ENCODE results near the gene TLCD1. TPM values are rescaled to one million over a fixed set of nuclear protein-coding genes. Genes with fewer than 3 reads are reported as not detected.

TLCD1 gene
- total and polyA plus RNA-seq, 10 of the 15 experiments (the other 5 are each of a cell fraction or from before 2014, with no cell fraction given), result 2.9 to 19.8 (median 7.7) TPM

DNA sequence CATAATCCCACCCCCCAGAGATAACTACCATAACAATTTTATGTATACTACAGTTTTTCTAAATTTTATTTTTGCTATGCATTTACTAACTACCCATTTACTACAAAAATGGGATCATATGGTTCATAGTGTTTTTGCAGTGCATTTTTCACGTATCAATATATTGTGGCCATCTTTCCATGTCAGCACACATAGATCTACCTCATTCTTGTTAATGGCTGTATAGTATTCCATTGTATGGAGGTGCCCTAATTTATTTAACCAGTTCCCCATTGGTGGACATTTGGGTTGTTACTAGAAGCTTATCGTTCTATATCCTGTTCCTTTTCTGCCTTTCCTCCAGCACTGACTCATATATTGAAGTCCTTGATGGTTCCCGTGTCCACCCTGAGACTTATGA is 37.0 kb downstream of the TLCD1 start:
- Histone ChIP-seq H3K9ac (ENCODE audit: control insufficient read depth, insufficient read depth, low read length) (no peak overlapping the region), H3K9me3 (replicated peaks; ENCODE audit: control insufficient read depth, insufficient read depth, low read length) (no peaks in the 10 kb centered on the region), H3K79me2 (ENCODE audit: control insufficient read depth, insufficient read depth, low read length) (no peaks in the 10 kb centered on the region), H3K4me2 (ENCODE audit: control insufficient read depth, insufficient read depth) (no peak overlapping the region), H3K27me3 (replicated peaks in 1 of 2; ENCODE audit: control insufficient read depth in 2 of 2, insufficient read depth in 2 of 2, low read length in 1 of 2) (no peaks in the 10 kb centered on the region), H3K4me1 (ENCODE audit: control insufficient read depth, insufficient read depth, low read length) (no peaks in the 10 kb centered on the region), H2AFZ (ENCODE audit: control insufficient read depth, low read depth, low read length) (no peak overlapping the region), H3K27ac (ENCODE audit: control insufficient read depth, insufficient read depth) (no peak overlapping the region), H4K20me1 (ENCODE audit: control insufficient read depth, insufficient read depth) (no peaks in the 10 kb centered on the region; the same call in 1 of the 2 replicates), H3K36me3 (ENCODE audit: control insufficient read depth in 2 of 2, insufficient read depth in 2 of 2, low read length in 1 of 2) (peaks cover 30 to 54% of the 10 kb centered on the region in 2 experiments), H3K4me3 (no peak overlapping the region)
- intact Hi-C loops (cut with micrococcal nuclease; ENCODE audit: unreplicated experiment), result no loop called here
- RAD21 ChIA-PET (ENCODE audit: unreplicated experiment), result no interaction called here
- no peak for DNase-seq (ENCODE audit: low read depth, low spot score)
- in situ Hi-C loops (cut with MboI), result no loop called here
- CTCF ChIA-PET, result interaction anchor here (1.1 kb wide), 1 partner anchor 45 kb away, joined by 3 read pairs; no protein-coding TSS in a partner anchor
- no peak for ATAC-seq
- BruUV-seq (replicated peaks), result no TSS peak
- 97% methylated on average over 3 of the region's 3 CpGs for WGBS (ENCODE audit: insufficient coverage, insufficient replicate concordance, low lambda C conversion rate, missing lambda C conversion rate)
- no peak for FAIRE-seq
- SMC1A ChIA-PET (ENCODE audit: uncharacterized antibody, unreplicated experiment), result interaction anchor here (0.9 kb wide), 1 partner anchor 11 kb away, joined by 3 read pairs; no protein-coding TSS in a partner anchor
- TF ChIP-seq POLR2A (IDR thresholded peaks at IDR 0.05; ENCODE audit: low read depth, low read length), result no peak
- no peak for TF ChIP-seq SP1 (IDR thresholded peaks at IDR 0.05; ENCODE audit: low read depth, low read length)
- TF ChIP-seq TCF3 (IDR thresholded peaks at IDR 0.05; ENCODE audit: borderline replicate concordance, insufficient read depth, low read depth, low read length), result no peak
- no peak for TF ChIP-seq CBX5 (IDR thresholded peaks at IDR 0.05; ENCODE audit: low read depth)
- TF ChIP-seq SMARCA5 (IDR thresholded peaks at IDR 0.05), result no peak
- TF ChIP-seq MEF2A (IDR thresholded peaks at IDR 0.05; ENCODE audit: insufficient read depth, low read depth, low read length), result no peak
- no peak for TF ChIP-seq KDM1A (IDR thresholded peaks at IDR 0.05; ENCODE audit: borderline replicate concordance)
- TF ChIP-seq NR2C2 (IDR thresholded peaks at IDR 0.05; ENCODE audit: borderline replicate concordance, control insufficient read depth, insufficient read length, low read depth), result no peak
- TF ChIP-seq DPF2 (IDR thresholded peaks at IDR 0.05), result no peak
- POLR2A ChIA-PET, result no interaction called here

DNA sequence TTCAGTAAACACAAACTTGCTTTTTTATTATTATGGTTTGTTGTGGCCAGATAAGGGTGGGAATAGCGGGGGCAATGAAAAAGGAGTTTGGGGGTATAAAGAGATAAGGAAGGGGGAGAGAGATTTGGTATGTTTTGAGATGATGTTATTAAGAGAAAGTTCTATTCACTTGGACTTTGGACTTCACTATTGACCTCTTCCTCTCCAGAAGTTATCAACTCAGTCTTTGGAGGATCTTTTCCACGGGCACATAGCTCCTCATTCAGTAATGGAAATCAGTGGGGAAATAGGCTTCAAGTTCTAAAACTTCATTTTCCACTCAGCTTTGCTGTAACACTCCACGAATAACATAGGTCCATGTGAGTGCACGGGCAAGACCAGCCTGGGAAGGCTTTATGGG is 37.6 kb downstream of the TLCD1 start:
- Histone ChIP-seq H3K27me3 (replicated peaks in 1 of 2; ENCODE audit: control insufficient read depth in 2 of 2, insufficient read depth in 2 of 2, low read length in 1 of 2) (no peaks in the 10 kb centered on the region), H4K20me1 (ENCODE audit: control insufficient read depth, insufficient read depth) (no peaks in the 10 kb centered on the region; the same call in 1 of the 2 replicates), H2AFZ (ENCODE audit: control insufficient read depth, low read depth, low read length) (no peak overlapping the region), H3K9ac (ENCODE audit: control insufficient read depth, insufficient read depth, low read length) (no peak overlapping the region), H3K4me3 (no peak overlapping the region), H3K27ac (ENCODE audit: control insufficient read depth, insufficient read depth) (no peak overlapping the region), H3K4me1 (ENCODE audit: control insufficient read depth, insufficient read depth, low read length) (no peaks in the 10 kb centered on the region), H3K9me3 (replicated peaks; ENCODE audit: control insufficient read depth, insufficient read depth, low read length) (no peaks in the 10 kb centered on the region), H3K36me3 (ENCODE audit: control insufficient read depth in 2 of 2, insufficient read depth in 2 of 2, low read length in 1 of 2) (peaks cover 29 to 49% of the 10 kb centered on the region in 2 experiments), H3K79me2 (ENCODE audit: control insufficient read depth, insufficient read depth, low read length) (no peaks in the 10 kb centered on the region), H3K4me2 (ENCODE audit: control insufficient read depth, insufficient read depth) (no peak overlapping the region)
- in situ Hi-C loops (cut with MboI) (no loop called here), intact Hi-C loops (cut with micrococcal nuclease; ENCODE audit: unreplicated experiment) (no loop called here)
- ChIA-PET SMC1A (ENCODE audit: uncharacterized antibody, unreplicated experiment) (interaction anchor here (0.9 kb wide), 1 partner anchor 10 kb away, joined by 3 read pairs; no protein-coding TSS in a partner anchor), POLR2A (interaction anchor here (0.7 to 1.2 kb wide), 3 partner anchors 41 to 209 kb away, joined by 3 to 4 read pairs (median 3); no protein-coding TSS in a partner anchor), RAD21 (ENCODE audit: unreplicated experiment) (no interaction called here), CTCF (interaction anchor here (0.6 to 1.2 kb wide), 5 partner anchors 23 to 488 kb away, joined by 3 to 4 read pairs (median 3); partner anchors contain the start of gene PROCA1)
- DNase-seq (ENCODE audit: low read depth, low spot score) (no peak), ATAC-seq (no peak), FAIRE-seq (no peak)
- BruUV-seq (replicated peaks), result no TSS peak
- TF ChIP-seq ZNF207 (IDR thresholded peaks at IDR 0.05; ENCODE audit: borderline replicate concordance), result no peak
- TF ChIP-seq, protein P1, sequence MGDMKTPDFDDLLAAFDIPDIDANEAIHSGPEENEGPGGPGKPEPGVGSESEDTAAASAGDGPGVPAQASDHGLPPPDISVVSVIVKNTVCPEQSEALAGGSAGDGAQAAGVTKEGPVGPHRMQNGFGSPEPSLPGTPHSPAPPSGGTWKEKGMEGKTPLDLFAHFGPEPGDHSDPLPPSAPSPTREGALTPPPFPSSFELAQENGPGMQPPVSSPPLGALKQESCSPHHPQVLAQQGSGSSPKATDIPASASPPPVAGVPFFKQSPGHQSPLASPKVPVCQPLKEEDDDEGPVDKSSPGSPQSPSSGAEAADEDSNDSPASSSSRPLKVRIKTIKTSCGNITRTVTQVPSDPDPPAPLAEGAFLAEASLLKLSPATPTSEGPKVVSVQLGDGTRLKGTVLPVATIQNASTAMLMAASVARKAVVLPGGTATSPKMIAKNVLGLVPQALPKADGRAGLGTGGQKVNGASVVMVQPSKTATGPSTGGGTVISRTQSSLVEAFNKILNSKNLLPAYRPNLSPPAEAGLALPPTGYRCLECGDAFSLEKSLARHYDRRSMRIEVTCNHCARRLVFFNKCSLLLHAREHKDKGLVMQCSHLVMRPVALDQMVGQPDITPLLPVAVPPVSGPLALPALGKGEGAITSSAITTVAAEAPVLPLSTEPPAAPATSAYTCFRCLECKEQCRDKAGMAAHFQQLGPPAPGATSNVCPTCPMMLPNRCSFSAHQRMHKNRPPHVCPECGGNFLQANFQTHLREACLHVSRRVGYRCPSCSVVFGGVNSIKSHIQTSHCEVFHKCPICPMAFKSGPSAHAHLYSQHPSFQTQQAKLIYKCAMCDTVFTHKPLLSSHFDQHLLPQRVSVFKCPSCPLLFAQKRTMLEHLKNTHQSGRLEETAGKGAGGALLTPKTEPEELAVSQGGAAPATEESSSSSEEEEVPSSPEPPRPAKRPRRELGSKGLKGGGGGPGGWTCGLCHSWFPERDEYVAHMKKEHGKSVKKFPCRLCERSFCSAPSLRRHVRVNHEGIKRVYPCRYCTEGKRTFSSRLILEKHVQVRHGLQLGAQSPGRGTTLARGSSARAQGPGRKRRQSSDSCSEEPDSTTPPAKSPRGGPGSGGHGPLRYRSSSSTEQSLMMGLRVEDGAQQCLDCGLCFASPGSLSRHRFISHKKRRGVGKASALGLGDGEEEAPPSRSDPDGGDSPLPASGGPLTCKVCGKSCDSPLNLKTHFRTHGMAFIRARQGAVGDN (IDR thresholded peaks at IDR 0.05), result no peak
- TF ChIP-seq PAX5 (IDR thresholded peaks at IDR 0.05; ENCODE audit: borderline replicate concordance, low read depth, low read length), result no peak
- TF ChIP-seq RAD51 (IDR thresholded peaks at IDR 0.05), result no peak
- WGBS (ENCODE audit: insufficient coverage, insufficient replicate concordance, low lambda C conversion rate, missing lambda C conversion rate), result 99% methylated on average over 4 of the region's 4 CpGs

Measured in GM12878 (cell line).